ENCODE measurements around the gene APPL2. TPM values are rescaled to one million over a fixed set of nuclear protein-coding genes. Genes with fewer than 3 reads are reported as not detected.

The APPL2 gene
- total RNA-seq, 1 experiment from 2014 or later: 42.2 TPM

- ChIA-PET CTCF (no interaction called here), POLR2A (ENCODE audit: unreplicated experiment) (interaction anchor here (0.7 kb wide), 1 partner anchor 15 kb away, joined by 4 read pairs; no protein-coding TSS in a partner anchor)
- Histone ChIP-seq H4K20me1 (ENCODE audit: low read length) (0 out of 2 replicates have a peak, but pooled peaks cover 4% of the 10 kb centered on the region), H3K36me3 (ENCODE audit: low read depth, low read length) (peaks cover 21% of the 10 kb centered on the region), H3F3A (ENCODE audit: low read length, unreplicated experiment) (no peaks in the 10 kb centered on the region), H3K4me3 (ENCODE audit: low read length) (peak overlapping the region; percentile 85), H3K27me3 (ENCODE audit: low read length) (no peaks in the 10 kb centered on the region), H3K27ac (ENCODE audit: low read length) (no peak overlapping the region), H3K4me2 (ENCODE audit: low read length) (peak overlapping the region; percentile 89), H3K9me2 (replicated peaks; ENCODE audit: low read length) (no peaks in the 10 kb centered on the region), H2AFZ (ENCODE audit: low read length) (no peak overlapping the region), H3K9me3 (ENCODE audit: low read length) (no peaks in the 10 kb centered on the region), H3K79me2 (ENCODE audit: low read length) (peaks cover 58% of the 10 kb centered on the region), H3K4me1 (ENCODE audit: insufficient read depth, low read length) (peaks cover 38% of the 10 kb centered on the region), H3K9ac (ENCODE audit: low read length) (no peak overlapping the region)
- ATAC-seq (no peak), DNase-seq (no peak)
- no peak for TF ChIP-seq EZH2 (IDR thresholded peaks at IDR 0.05; ENCODE audit: low read length, unreplicated experiment)
- no peak for TF ChIP-seq CTCF (conservative IDR thresholded peaks at IDR 0.05; ENCODE audit: low read depth, low read length)
- no peak for TF ChIP-seq EZH2phosphoT487 (IDR thresholded peaks at IDR 0.05; ENCODE audit: borderline replicate concordance, low read length)
- intact Hi-C loops (cut with micrococcal nuclease): no loop called here
- no TSS peak for BruUV-seq (replicated peaks)
These were observed 2.7 kb downstream of the APPL2 start for GRCh38 chr12:105233041-105233905.

- H3K79me2 ChIP-seq (ENCODE audit: low read length): peaks cover 58% of the 10 kb centered on the region
- no peak overlapping the region for H3K9ac ChIP-seq (ENCODE audit: low read length)
- ChIA-PET CTCF (no interaction called here), POLR2A (ENCODE audit: unreplicated experiment) (no interaction called here)
- BruUV-seq (replicated peaks): no TSS peak
- peaks cover 33% of the 10 kb centered on the region for H3K36me3 ChIP-seq (ENCODE audit: low read depth, low read length)
- H3K4me3 ChIP-seq (ENCODE audit: low read length): no peak overlapping the region
- no peak for DNase-seq
- no peaks in the 10 kb centered on the region for H3K9me3 ChIP-seq (ENCODE audit: low read length)
- no peak overlapping the region for H3K27ac ChIP-seq (ENCODE audit: low read length)
- H3K27me3 ChIP-seq (ENCODE audit: low read length): no peaks in the 10 kb centered on the region
- no peaks in the 10 kb centered on the region for H3F3A ChIP-seq (ENCODE audit: low read length, unreplicated experiment)
- H3K9me2 ChIP-seq (replicated peaks; ENCODE audit: low read length): no peaks in the 10 kb centered on the region
- no peak overlapping the region for H3K4me2 ChIP-seq (ENCODE audit: low read length)
- intact Hi-C loops (cut with micrococcal nuclease): no loop called here
- peaks cover 42% of the 10 kb centered on the region for H3K4me1 ChIP-seq (ENCODE audit: insufficient read depth, low read length)
- 0 out of 2 replicates have a peak, but pooled peaks cover 4% of the 10 kb centered on the region for H4K20me1 ChIP-seq (ENCODE audit: low read length)
- no peak for TF ChIP-seq EZH2 (IDR thresholded peaks at IDR 0.05; ENCODE audit: low read length, unreplicated experiment)
- no peak for TF ChIP-seq CTCF (conservative IDR thresholded peaks at IDR 0.05; ENCODE audit: low read depth, low read length)
- no peak for TF ChIP-seq EZH2phosphoT487 (IDR thresholded peaks at IDR 0.05; ENCODE audit: borderline replicate concordance, low read length)
- H2AFZ ChIP-seq (ENCODE audit: low read length): no peak overlapping the region
- no peak for ATAC-seq
These were observed 4.6 kb downstream of the APPL2 start for GRCh38 chr12:105231396-105231795.

GRCh38 chr12:105229371-105229770, 6.6 kb downstream of the APPL2 start:
- CTCF ChIA-PET: no interaction called here

More at GRCh38 chr12:105229371-105229770, 6.6 kb downstream of the APPL2 start:
- no peak overlapping the region for H2AFZ ChIP-seq (ENCODE audit: low read length)
- H3K4me3 ChIP-seq (ENCODE audit: low read length): no peak overlapping the region
- H3K27me3 ChIP-seq (ENCODE audit: low read length): no peaks in the 10 kb centered on the region
- ATAC-seq (peak; percentile 52), DNase-seq (no peak)
- peak overlapping the region; percentile 42; the same call in 1 of the 2 replicates for H3K27ac ChIP-seq (ENCODE audit: low read length)
- H3K79me2 ChIP-seq (ENCODE audit: low read length): peaks cover 44% of the 10 kb centered on the region
- peaks cover 33% of the 10 kb centered on the region for H3K36me3 ChIP-seq (ENCODE audit: low read depth, low read length)
- TF ChIP-seq EZH2 (IDR thresholded peaks at IDR 0.05; ENCODE audit: low read length, unreplicated experiment): no peak
- no peak for TF ChIP-seq CTCF (conservative IDR thresholded peaks at IDR 0.05; ENCODE audit: low read depth, low read length)
- no peak for TF ChIP-seq EZH2phosphoT487 (IDR thresholded peaks at IDR 0.05; ENCODE audit: borderline replicate concordance, low read length)
- no peak overlapping the region for H3K9ac ChIP-seq (ENCODE audit: low read length)
- no peaks in the 10 kb centered on the region for H3F3A ChIP-seq (ENCODE audit: low read length, unreplicated experiment)
- POLR2A ChIA-PET (ENCODE audit: unreplicated experiment): no interaction called here
- no peaks in the 10 kb centered on the region for H3K9me3 ChIP-seq (ENCODE audit: low read length)
- H3K4me2 ChIP-seq (ENCODE audit: low read length): no peak overlapping the region
- no peaks in the 10 kb centered on the region for H3K9me2 ChIP-seq (replicated peaks; ENCODE audit: low read length)
- 0 out of 2 replicates have a peak, but pooled peaks cover 4% of the 10 kb centered on the region for H4K20me1 ChIP-seq (ENCODE audit: low read length)
- peaks cover 38% of the 10 kb centered on the region for H3K4me1 ChIP-seq (ENCODE audit: insufficient read depth, low read length)
- no TSS peak for BruUV-seq (replicated peaks)
- intact Hi-C loops (cut with micrococcal nuclease): no loop called here
